MCF 10A (cell line): ENCODE measurements around the gene MKLN1. TPM values are rescaled to one million over a fixed set of nuclear protein-coding genes. Genes with fewer than 3 reads are reported as not detected.

Experiments
- BruUV-seq: library from RNA; stranded (reverse); fragments of 400-500 nt; replicated peaks from 2 replicates; lab custom pipeline; 2021; lab: Mats Ljungman, UMichigan
- CTCF ChIA-PET: fragments of 300-600 bp; sonication (Branson Sonifier 250); formaldehyde crosslinking; extraction: SDS; loops from one replicate; lab custom pipeline; 2021; ENCODE audit warnings: antibody characterized with exemption, inconsistent platforms; lab: Yijun Ruan, JAX
- POLR2A ChIA-PET: fragments of 300-600, 350-650 bp; sonication (Branson Sonifier 250); formaldehyde crosslinking; extraction: SDS; loops from one replicate; lab custom pipeline; 2020; ENCODE audit warnings: antibody characterized with exemption, inconsistent platforms; lab: Yijun Ruan, JAX
- DNase-seq: peaks from one replicate; pipeline ENCODE4 v3.0.0-alpha.2; 2018; ENCODE audit not compliant: unreplicated experiment
- H3K27ac Mint-ChIP-seq: one replicate; pipeline ENCODE4 v1.8.0; 2022; ENCODE audit warnings: mild to moderate bottlenecking, low read depth, mixed read lengths; ENCODE audit not compliant: unreplicated experiment
- H3K27me3 Mint-ChIP-seq: one replicate; pipeline ENCODE4 v1.8.0; 2022; ENCODE audit warnings: mixed read lengths; ENCODE audit not compliant: insufficient read depth, unreplicated experiment
- H3K36me3 Mint-ChIP-seq: one replicate; pipeline ENCODE4 v1.8.0; 2022; ENCODE audit warnings: mild to moderate bottlenecking, moderate library complexity, mixed read lengths; ENCODE audit not compliant: insufficient read depth, unreplicated experiment
- H3K4me1 Mint-ChIP-seq: one replicate; pipeline ENCODE4 v1.8.0; 2022; ENCODE audit warnings: mixed read lengths; ENCODE audit not compliant: insufficient read depth, unreplicated experiment
- H3K4me3 Mint-ChIP-seq: one replicate; pipeline ENCODE4 v1.8.0; 2022; ENCODE audit warnings: mild to moderate bottlenecking, moderate library complexity, mixed read lengths; ENCODE audit not compliant: unreplicated experiment
- H3K9me3 Mint-ChIP-seq: one replicate; pipeline ENCODE4 v1.8.0; 2022; ENCODE audit warnings: mixed read lengths; ENCODE audit not compliant: unreplicated experiment
- CTCF ChIP-seq: fragments of 200-600 bp; IDR thresholded peaks from one replicate; pipeline ENCODE4 v1.8.0; 2022; ENCODE audit warnings: antibody characterized with exemption, mild to moderate bottlenecking; ENCODE audit not compliant: unreplicated experiment
- intact Hi-C: fragments of 100-400 bp; cut with micrococcal nuclease; formaldehyde crosslinking; loops from 2 replicates; pipeline ENCODE4 v1.14.1; 2022
- total RNA-seq: library from RNA; stranded (reverse); gene quantifications from 2 replicates; pipeline ENCODE4 v1.2.3, GENCODE V29; 2022

The MKLN1 gene
- total RNA-seq, 1 experiment from 2014 or later = 35.6 TPM

- ChIA-PET POLR2A (interaction anchor here (1.5 kb wide), 1 partner anchor 8 kb away, joined by 5 read pairs; no protein-coding TSS in a partner anchor), CTCF (interaction anchor here (0.8 kb wide), 1 partner anchor 7 kb away, joined by 5 read pairs; no protein-coding TSS in a partner anchor)
- DNase-seq = no peak
- intact Hi-C loops = no loop called here
- no peak overlapping the region for H3K27ac Mint-ChIP-seq
- H3K27me3 Mint-ChIP-seq = no peaks in the 10 kb centered on the region
- H3K9me3 Mint-ChIP-seq = no peaks in the 10 kb centered on the region
- H3K36me3 Mint-ChIP-seq = peaks cover 15% of the 10 kb centered on the region
- peaks cover 6% of the 10 kb centered on the region for H3K4me1 Mint-ChIP-seq
- TF ChIP-seq CTCF = no peak
- BruUV-seq = no TSS peak
- no peak overlapping the region for H3K4me3 Mint-ChIP-seq
These were observed 81.6 kb downstream of the MKLN1 start for GRCh38 chr7:131409129-131409766.

GRCh38 chr7:131412031-131412430 is 84.4 kb downstream of the MKLN1 start:
- intact Hi-C loops = no loop called here
- BruUV-seq = no TSS peak
- Mint-ChIP-seq H3K9me3 (no peaks in the 10 kb centered on the region), H3K27ac (no peak overlapping the region), H3K4me3 (no peak overlapping the region), H3K4me1 (peaks cover 6% of the 10 kb centered on the region), H3K36me3 (peaks cover 30% of the 10 kb centered on the region), H3K27me3 (no peaks in the 10 kb centered on the region)
- no peak for TF ChIP-seq CTCF
- POLR2A ChIA-PET = interaction anchor here (0.6 kb wide), 1 partner anchor 84 kb away, joined by 3 read pairs; no protein-coding TSS in a partner anchor
- CTCF ChIA-PET = interaction anchor here (0.7 to 1.1 kb wide), 2 partner anchors 12 to 39 kb away, joined by 3 read pairs; no protein-coding TSS in a partner anchor
- no peak for DNase-seq

- POLR2A ChIA-PET = interaction anchor here (0.7 to 1.0 kb wide), 4 partner anchors 9 to 725 kb away, joined by 3 to 4 read pairs (median 3); no protein-coding TSS in a partner anchor
- peaks cover 47% of the 10 kb centered on the region for H3K36me3 Mint-ChIP-seq
These were observed 86.0 kb downstream of the MKLN1 start for GRCh38 chr7:131413711-131414110.

More at GRCh38 chr7:131413711-131414110, 86.0 kb downstream of the MKLN1 start:
- intact Hi-C loops = no loop called here
- Mint-ChIP-seq H3K27ac (no peak overlapping the region), H3K9me3 (no peaks in the 10 kb centered on the region), H3K4me1 (no peaks in the 10 kb centered on the region), H3K27me3 (no peaks in the 10 kb centered on the region), H3K4me3 (no peak overlapping the region)
- no TSS peak for BruUV-seq
- DNase-seq = no peak
- CTCF ChIA-PET = interaction anchor here (0.5 kb wide), 1 partner anchor 73 kb away, joined by 3 read pairs; no protein-coding TSS in a partner anchor
- no peak for TF ChIP-seq CTCF
